Upper lobe of right lung (tissue), 1 donor: ENCODE results near the gene ANTKMT. TPM values are rescaled to one million over a fixed set of nuclear protein-coding genes. Genes with fewer than 3 reads are reported as not detected.

Experiments used
- ATAC-seq: fragments of 200-7000 bp; cut with Tn5 transposase; one replicate; pipeline ENCODE4 v1.9.1; 2020; ENCODE audit warnings: mild to moderate bottlenecking, moderate library complexity
- DNase-seq: peaks from one replicate; pipeline ENCODE4 v3.0.0-alpha.2; 2020
- H3K27ac ChIP-seq: fragments of 200-600 bp; one replicate; pipeline ENCODE4 v1.8.0; 2022
- H3K27me3 ChIP-seq: fragments of 200-600 bp; one replicate; pipeline ENCODE4 v1.8.0; 2022; ENCODE audit warnings: mild to moderate bottlenecking
- H3K36me3 ChIP-seq: fragments of 200-600 bp; one replicate; pipeline ENCODE4 v1.8.0; 2022
- H3K4me1 ChIP-seq: fragments of 200-600 bp; one replicate; pipeline ENCODE4 v1.8.0; 2022
- H3K4me3 ChIP-seq: fragments of 200-600 bp; one replicate; pipeline ENCODE4 v1.8.0; 2022; ENCODE audit warnings: mild to moderate bottlenecking
- H3K9me3 ChIP-seq: fragments of 200-600 bp; one replicate; pipeline ENCODE4 v1.8.0; 2022
- CTCF ChIP-seq: fragments of 200-600 bp; IDR thresholded peaks from one replicate; pipeline ENCODE4 v1.8.0; 2022; ENCODE audit warnings: antibody characterized with exemption
- intact Hi-C: fragments of 100-400 bp; cut with DNase I; formaldehyde crosslinking; loops from one replicate; pipeline ENCODE4 v1.11.0; 2022
- microRNA-seq: library from miRNA; unstranded; fragments of <30 nt; microRNA quantifications from one replicate; pipeline ENCODE4 v1.2.0, GENCODE V29; 2020; ENCODE audit warnings: borderline microRNAs expressed
- total RNA-seq: library from RNA; stranded (reverse); fragmentation: NEBNext Ultra II Directional; extraction: Animal tissue kit (Norgen Biotek cat#: 25700); gene quantifications from one replicate; pipeline ENCODE4 v1.2.1, GENCODE V29; 2021
- donor health status: DM: no; HTN: yes; CAD: no; lungs with severe emphysema.

ANTKMT gene
- total RNA-seq, 1 donor from 2014 or later = 30.5 TPM

- H3K4me1 ChIP-seq = no peaks in the 10 kb centered on the region
- H3K4me3 ChIP-seq = no peak overlapping the region
- H3K9me3 ChIP-seq = no peaks in the 10 kb centered on the region
- H3K27me3 ChIP-seq = no peaks in the 10 kb centered on the region
- no peak for DNase-seq
- no peak overlapping the region for H3K27ac ChIP-seq
- intact Hi-C loops = no loop called here
- no peaks in the 10 kb centered on the region for H3K36me3 ChIP-seq
- ATAC-seq = no peak
- no peak for TF ChIP-seq CTCF
These were observed 46.8 kb downstream of the ANTKMT start for GRCh38 chr16:767743-768235.

- Histone ChIP-seq H3K9me3 (no peaks in the 10 kb centered on the region), H3K27ac (no peak overlapping the region), H3K4me1 (no peaks in the 10 kb centered on the region), H3K36me3 (no peaks in the 10 kb centered on the region), H3K4me3 (no peak overlapping the region), H3K27me3 (no peaks in the 10 kb centered on the region)
- no peak for DNase-seq
- intact Hi-C loops = no loop called here
- no peak for TF ChIP-seq CTCF
- ATAC-seq = no peak
These were observed 47.5 kb downstream of the ANTKMT start for GRCh38 chr16:768428-768827.

- no peaks in the 10 kb centered on the region for H3K9me3 ChIP-seq
- no peak overlapping the region for H3K4me3 ChIP-seq
- ATAC-seq = no peak
- no peak overlapping the region for H3K27ac ChIP-seq
- TF ChIP-seq CTCF = no peak
- no peak for DNase-seq
- H3K36me3 ChIP-seq = no peaks in the 10 kb centered on the region
- no peaks in the 10 kb centered on the region for H3K27me3 ChIP-seq
- intact Hi-C loops = no loop called here
- H3K4me1 ChIP-seq = no peaks in the 10 kb centered on the region
These were observed 48.3 kb downstream of the ANTKMT start for GRCh38 chr16:769184-769784.

GRCh38 chr16:769934-770333 is 49.0 kb downstream of the ANTKMT start:
- no peak for ATAC-seq
- no peak for DNase-seq
- TF ChIP-seq CTCF = no peak
- no peaks in the 10 kb centered on the region for H3K4me1 ChIP-seq
- intact Hi-C loops = no loop called here
- no peaks in the 10 kb centered on the region for H3K9me3 ChIP-seq
- H3K4me3 ChIP-seq = no peak overlapping the region
- H3K27ac ChIP-seq = no peak overlapping the region
- H3K27me3 ChIP-seq = no peaks in the 10 kb centered on the region
- no peaks in the 10 kb centered on the region for H3K36me3 ChIP-seq

GRCh38 chr16:770411-770810 is 49.5 kb downstream of the ANTKMT start:
- H3K27me3 ChIP-seq = no peaks in the 10 kb centered on the region
- DNase-seq = no peak

More at GRCh38 chr16:770411-770810, 49.5 kb downstream of the ANTKMT start:
- Histone ChIP-seq H3K9me3 (no peaks in the 10 kb centered on the region), H3K4me3 (no peak overlapping the region), H3K27ac (no peak overlapping the region), H3K36me3 (no peaks in the 10 kb centered on the region), H3K4me1 (no peaks in the 10 kb centered on the region)
- intact Hi-C loops = no loop called here
- TF ChIP-seq CTCF = no peak
- no peak for ATAC-seq

Small RNA genes within 50 kb of the gene (microRNA-seq; reads per million reads assigned to microRNA genes)
- not detected for gene MIR662

Other genes with a start within 250 kb of the ANTKMT start
- gene CAPN15, start 193.4 kb upstream of the ANTKMT start, total RNA-seq = 45.2 TPM
- not detected for gene PRR35, start 160.8 kb upstream of the ANTKMT start, total RNA-seq
- 0.98 TPM for gene NHLRC4, start 154.1 kb upstream of the ANTKMT start, total RNA-seq
- 59.4 TPM for gene PIGQ, start 151.2 kb upstream of the ANTKMT start, total RNA-seq
- gene RAB40C, start 131.1 kb upstream of the ANTKMT start, total RNA-seq = 47.6 TPM
- 1.5 TPM for gene WFIKKN1, start 90.2 kb upstream of the ANTKMT start, total RNA-seq
- 53.5 TPM for gene METTL26, start 84.8 kb upstream of the ANTKMT start, total RNA-seq
- gene MCRIP2, start 79.3 kb upstream of the ANTKMT start, total RNA-seq = 57.9 TPM
- gene WDR90, start 71.8 kb upstream of the ANTKMT start, total RNA-seq = 23.2 TPM
- 92.5 TPM for gene RHOT2, start 53.0 kb upstream of the ANTKMT start, total RNA-seq
- gene RHBDL1, start 45.5 kb upstream of the ANTKMT start, total RNA-seq = 2.0 TPM
- gene STUB1, start 40.7 kb upstream of the ANTKMT start, total RNA-seq = 98.9 TPM
- gene JMJD8, start 36.8 kb upstream of the ANTKMT start, total RNA-seq = 51.3 TPM
- gene WDR24, start 30.7 kb upstream of the ANTKMT start, total RNA-seq = 12.9 TPM
- gene FBXL16, start 15.3 kb upstream of the ANTKMT start, total RNA-seq = 3.6 TPM
- 30.4 TPM for gene METRN, start 6.0 kb upstream of the ANTKMT start, total RNA-seq
- 0.78 TPM for gene CCDC78, start 5.3 kb downstream of the ANTKMT start, total RNA-seq
- 8.9 TPM for gene HAGHL, start 6.0 kb downstream of the ANTKMT start, total RNA-seq
- gene CIAO3, start 19.9 kb downstream of the ANTKMT start, total RNA-seq = 24.2 TPM
- gene MSLN, start 39.6 kb downstream of the ANTKMT start, total RNA-seq = 93.3 TPM
- gene RPUSD1, start 67.2 kb downstream of the ANTKMT start, total RNA-seq = 14.2 TPM
- 12.3 TPM for gene CHTF18, start 67.5 kb downstream of the ANTKMT start, total RNA-seq
- not detected for gene GNG13, start 79.6 kb downstream of the ANTKMT start, total RNA-seq
- 19.0 TPM for gene LMF1, start 249.8 kb downstream of the ANTKMT start, total RNA-seq